Lower leg skin (tissue), 3 donors: Measurements from ENCODE around the gene PSME3.

ENCODE experiments used
- CTCF ChIP-seq, 3 donors: fragments of 450-650 bp; IDR thresholded peaks; one replicate each; pipeline ENCODE4 v1.5.1; 2016; ENCODE audit warnings: antibody characterized with exemption in 3 of 3, mild to moderate bottlenecking in 3 of 3, moderate library complexity in 2 of 3
- POLR2A ChIP-seq, 2 donors: fragments of 450-650 bp; IDR thresholded peaks; one replicate each; pipeline ENCODE4 v1.6.1; 2016 to 2017; ENCODE audit warnings: antibody characterized with exemption in 2 of 2, mild to moderate bottlenecking in 1 of 2, moderate library complexity in 1 of 2

- no peak for TF ChIP-seq CTCF (IDR thresholded peaks at IDR 0.05)
- TF ChIP-seq POLR2A (IDR thresholded peaks at IDR 0.05) = no peak
These were observed 5.7 kb upstream of the PSME3 start for GRCh38 chr17:42827472-42827871.
